22Rv1 (cell line): ENCODE results near the gene RCE1.

Experiments used
- ZFX ChIP-seq: fragments of 450-650 bp; IDR thresholded peaks from 2 replicates; pipeline ENCODE4 v1.6.1; 2017; ENCODE audit warnings: antibody characterized with exemption, borderline replicate concordance
- TF ChIP-seq, protein P1 (sequence below): fragments of 450-650 bp; IDR thresholded peaks from 2 replicates; pipeline ENCODE4 v1.5.1; 2017; ENCODE audit warnings: mild to moderate bottlenecking

DNA sequence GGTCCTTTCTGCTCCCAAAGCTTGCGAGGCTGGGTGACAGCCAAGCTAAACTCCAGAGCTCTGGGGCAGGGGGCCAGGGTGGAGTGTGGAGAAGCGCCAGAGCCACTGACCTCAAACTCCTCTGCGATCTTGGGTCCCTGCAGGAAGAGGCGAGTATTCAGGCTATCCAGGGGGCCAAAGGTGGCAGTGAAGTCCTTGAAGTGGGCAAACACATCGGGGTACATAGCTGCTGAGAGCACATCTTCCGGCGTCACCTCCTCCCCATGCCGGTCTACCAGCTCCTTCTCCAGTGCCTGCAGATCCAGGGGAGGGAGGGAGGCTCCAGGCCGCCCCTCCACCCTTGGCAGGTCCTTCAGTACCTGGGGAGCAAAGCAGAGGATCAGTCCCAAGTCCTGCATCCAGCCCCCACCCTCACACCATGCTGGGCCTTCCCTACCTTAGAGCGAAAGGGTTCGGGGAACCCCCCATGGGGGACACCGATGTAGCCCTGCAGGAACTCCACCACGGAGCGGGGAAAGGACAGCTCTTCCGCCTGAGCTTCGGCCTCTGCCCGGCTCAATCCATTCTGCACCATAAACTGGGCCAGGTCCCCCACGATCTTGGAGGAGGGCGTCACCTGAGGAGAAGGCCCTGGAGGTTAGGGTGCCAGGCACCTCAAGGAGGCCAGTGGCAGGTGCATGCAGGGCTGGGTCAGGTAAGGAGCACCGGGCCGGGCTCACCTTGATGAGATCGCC lies 6.4 kb downstream of the RCE1 start:
- TF ChIP-seq, protein P1, sequence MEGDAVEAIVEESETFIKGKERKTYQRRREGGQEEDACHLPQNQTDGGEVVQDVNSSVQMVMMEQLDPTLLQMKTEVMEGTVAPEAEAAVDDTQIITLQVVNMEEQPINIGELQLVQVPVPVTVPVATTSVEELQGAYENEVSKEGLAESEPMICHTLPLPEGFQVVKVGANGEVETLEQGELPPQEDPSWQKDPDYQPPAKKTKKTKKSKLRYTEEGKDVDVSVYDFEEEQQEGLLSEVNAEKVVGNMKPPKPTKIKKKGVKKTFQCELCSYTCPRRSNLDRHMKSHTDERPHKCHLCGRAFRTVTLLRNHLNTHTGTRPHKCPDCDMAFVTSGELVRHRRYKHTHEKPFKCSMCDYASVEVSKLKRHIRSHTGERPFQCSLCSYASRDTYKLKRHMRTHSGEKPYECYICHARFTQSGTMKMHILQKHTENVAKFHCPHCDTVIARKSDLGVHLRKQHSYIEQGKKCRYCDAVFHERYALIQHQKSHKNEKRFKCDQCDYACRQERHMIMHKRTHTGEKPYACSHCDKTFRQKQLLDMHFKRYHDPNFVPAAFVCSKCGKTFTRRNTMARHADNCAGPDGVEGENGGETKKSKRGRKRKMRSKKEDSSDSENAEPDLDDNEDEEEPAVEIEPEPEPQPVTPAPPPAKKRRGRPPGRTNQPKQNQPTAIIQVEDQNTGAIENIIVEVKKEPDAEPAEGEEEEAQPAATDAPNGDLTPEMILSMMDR = no peak
- TF ChIP-seq ZFX = no peak
